ENCODE data around the gene XYLT2. TPM values are rescaled to one million over a fixed set of nuclear protein-coding genes. Genes with fewer than 3 reads are reported as not detected.

Gene XYLT2
- total and polyA plus RNA-seq, 2 of the 13 experiments (the other 11 are each of a cell fraction or from before 2014, with no cell fraction given) = 17.0 to 22.1 TPM

- peak; percentile 100 for TF ChIP-seq HDAC2 (CRISPR knock-in tag; IDR thresholded peaks at IDR 0.05)
- TF ChIP-seq CBX2 (IDR thresholded peaks at IDR 0.05; ENCODE audit: low read depth, low read length) = no peak
- peak; percentile 78; the same call in 1 of the 2 replicates for TF ChIP-seq CBX2 (CRISPR knock-in tag; IDR thresholded peaks at IDR 0.05; ENCODE audit: low read depth)
- TF ChIP-seq MAFF (IDR thresholded peaks at IDR 0.05; ENCODE audit: low read depth, low read length) = no peak
- peak; percentile 93 for TF ChIP-seq ZSCAN29 (CRISPR knock-in tag; conservative IDR thresholded peaks at IDR 0.05)
- TF ChIP-seq ZNF605 (CRISPR knock-in tag; IDR thresholded peaks at IDR 0.05) = peak; percentile 46; the same call in 1 of the 2 replicates
- no peak for TF ChIP-seq TCF7L2 (IDR thresholded peaks at IDR 0.05; ENCODE audit: low read depth, low read length)
- peak; percentile 88; the same call in 1 of the 2 replicates for TF ChIP-seq HMGXB3 (CRISPR knock-in tag; IDR thresholded peaks at IDR 0.05; ENCODE audit: borderline replicate concordance)
- TF ChIP-seq ARID5B (CRISPR knock-in tag; IDR thresholded peaks at IDR 0.05) = peak; percentile 93
- TF ChIP-seq MEIS1 (CRISPR knock-in tag; IDR thresholded peaks at IDR 0.05; ENCODE audit: borderline replicate concordance) = peak; percentile 98
- TF ChIP-seq ZNF234 (CRISPR knock-in tag; conservative IDR thresholded peaks at IDR 0.05) = peak; percentile 89; the same call in 1 of the 2 replicates
- TF ChIP-seq NFIB (CRISPR knock-in tag; IDR thresholded peaks at IDR 0.05; ENCODE audit: borderline replicate concordance) = no peak; the same call in 1 of the 2 replicates
- TF ChIP-seq HIVEP1 (CRISPR knock-in tag; IDR thresholded peaks at IDR 0.05) = peak; percentile 93
- no peak for TF ChIP-seq ZNF292 (CRISPR knock-in tag; IDR thresholded peaks at IDR 0.05; ENCODE audit: borderline replicate concordance, low read depth)
- peak; percentile 30; the same call in 1 of the 2 replicates for TF ChIP-seq ARID3A (IDR thresholded peaks at IDR 0.05; ENCODE audit: low read depth, low read length)
- TF ChIP-seq ZNF276 (CRISPR knock-in tag; IDR thresholded peaks at IDR 0.05; ENCODE audit: low read depth) = peak; percentile 85; the same call in 1 of the 2 replicates
Observed at GRCh38 chr17:50397111-50397918, 51.4 kb downstream of the XYLT2 start, which contains the start of gene LRRC59 (continued).

Data from HepG2 (cell line).